ENCODE measurements around the gene LTBR.

- TF ChIP-seq CTCF (conservative IDR thresholded peaks at IDR 0.05 in 1 of 2, IDR thresholded peaks at IDR 0.05 in 1 of 2; ENCODE audit: low read depth in 1 of 2, low read length in 2 of 2) (no peak), EZH2 (IDR thresholded peaks at IDR 0.05; ENCODE audit: low read length, missing control alignments) (no peak)
Measured at GRCh38 chr12:6404390-6404789, 20.4 kb downstream of the LTBR start.

Measured in fibroblast of lung (primary cell).